PC-9 (cell line): ENCODE data around the gene EIF2S1. TPM values are rescaled to one million over a fixed set of nuclear protein-coding genes. Genes with fewer than 3 reads are reported as not detected.
A peak's percentile ranks its signal among the peaks of the same experiment; 100 is the strongest.
"Not testable (repeated sequence)": the region's sequence is repeated elsewhere in the genome, so short reads cannot be mapped to it uniquely, and the experiment has no call there.

Source experiments
- BruUV-seq: library from RNA; stranded (reverse); fragments of 400-500 nt; replicated peaks from 2 replicates; lab custom pipeline; 2021; lab: Mats Ljungman, UMichigan
- CTCF ChIA-PET: fragments of 300-600 bp; sonication (Branson Sonifier 250); formaldehyde crosslinking; loops from one replicate; lab custom pipeline; 2022; ENCODE audit warnings: antibody characterized with exemption; lab: Charles Lee
- POLR2A ChIA-PET: fragments of 300-600 bp; sonication (Branson Sonifier 250); formaldehyde crosslinking; loops from one replicate; lab custom pipeline; 2022; ENCODE audit warnings: antibody characterized with exemption; ENCODE audit not compliant: unreplicated experiment; lab: Charles Lee
- DNase-seq, 2 experiments: peaks; one replicate each; pipeline versions ENCODE4 v3.0.0 to v3.0.0-alpha.2; 2015 to 2022; ENCODE audit warnings: mixed read lengths in 1 of 2
- H2AFZ ChIP-seq: fragments of 200-600 bp; sonication (generic); 2 replicates; pipeline ENCODE4 v1.8.1; 2017; ENCODE audit warnings: antibody characterized with exemption
- H3F3A ChIP-seq: fragments of 200-600 bp; sonication (generic); 2 replicates; pipeline ENCODE4 v1.8.1; 2017; ENCODE audit warnings: antibody characterized with exemption, mild to moderate bottlenecking, low read depth; ENCODE audit not compliant: insufficient read depth
- H3K27ac ChIP-seq: fragments of 200-600 bp; sonication (generic); 2 replicates; pipeline ENCODE4 v1.6.1; 2016; ENCODE audit warnings: mixed run types
- H3K27me3 ChIP-seq: fragments of 200-600 bp; sonication (generic); 2 replicates; pipeline ENCODE4 v1.6.1; 2016; ENCODE audit warnings: low read depth, mixed run types; ENCODE audit not compliant: insufficient read depth
- H3K36me3 ChIP-seq: fragments of 200-600 bp; sonication (generic); 2 replicates; pipeline ENCODE4 v1.6.1; 2016; ENCODE audit warnings: low read depth, mixed run types
- H3K4me1 ChIP-seq: fragments of 200-600 bp; sonication (generic); replicated peaks from 2 replicates; pipeline ENCODE4 v1.6.1; 2016; ENCODE audit warnings: mixed run types; ENCODE audit not compliant: insufficient read depth
- H3K4me2 ChIP-seq: fragments of 200-600 bp; sonication (generic); 2 replicates; pipeline ENCODE4 v1.6.1; 2017; ENCODE audit warnings: mixed run types
- H3K4me3 ChIP-seq: fragments of 200-600 bp; sonication (generic); 2 replicates; pipeline ENCODE4 v1.6.1; 2016; ENCODE audit warnings: mixed run types
- H3K79me2 ChIP-seq: fragments of 200-600 bp; sonication (generic); 2 replicates; pipeline ENCODE4 v1.6.1; 2017; ENCODE audit warnings: low read depth, mixed run types
- H3K9me2 ChIP-seq: fragments of 200-600 bp; sonication (generic); 2 replicates; pipeline ENCODE4 v1.8.1; 2017; ENCODE audit warnings: mild to moderate bottlenecking; ENCODE audit not compliant: insufficient read depth
- H3K9me3 ChIP-seq: fragments of 200-600 bp; sonication (generic); 2 replicates; pipeline ENCODE4 v1.8.1; 2016; ENCODE audit warnings: low read depth; ENCODE audit not compliant: insufficient read depth
- H4K20me1 ChIP-seq: fragments of 200-600 bp; sonication (generic); 2 replicates; pipeline ENCODE4 v1.8.1; 2017; ENCODE audit not compliant: insufficient read depth
- CTCF ChIP-seq: fragments of 200-600 bp; sonication (generic); conservative IDR thresholded peaks from 2 replicates; pipeline ENCODE4 v1.6.1; 2017; ENCODE audit warnings: mixed run types, antibody characterized with exemption, mild to moderate bottlenecking, moderate library complexity
- EZH2 ChIP-seq: fragments of 200-600 bp; sonication (generic); IDR thresholded peaks from 2 replicates; pipeline ENCODE4 v1.8.0; 2017; ENCODE audit warnings: antibody characterized with exemption, low read depth
- intact Hi-C: fragments of 100-400 bp; cut with micrococcal nuclease; formaldehyde crosslinking; loops from one replicate; pipeline ENCODE4 v1.10.0; 2022; ENCODE audit not compliant: unreplicated experiment
- total RNA-seq: library from RNA; stranded (reverse); gene quantifications from 2 replicates; pipeline ENCODE4 v1.2.3, GENCODE V29; 2021

Gene EIF2S1
- total RNA-seq, 1 experiment from 2014 or later, result 146 TPM

GRCh38 chr14:67405771-67406170, 45.6 kb downstream of the EIF2S1 start:
- ChIA-PET CTCF (no interaction called here), POLR2A (no interaction called here)
- H3K4me3 ChIP-seq, result no peak overlapping the region
- no peak overlapping the region for H3K27ac ChIP-seq
- 0 out of 2 replicates have a peak, but pooled peaks cover 5% of the 10 kb centered on the region for H3F3A ChIP-seq
- H2AFZ ChIP-seq, result no peak overlapping the region
- H3K4me2 ChIP-seq, result no peak overlapping the region
- H4K20me1 ChIP-seq, result no peaks in the 10 kb centered on the region; the same call in 1 of the 2 replicates
- DNase-seq, result peak in 1 of 2 experiments; percentile 4
- no peaks in the 10 kb centered on the region for H3K9me3 ChIP-seq
- no peaks in the 10 kb centered on the region for H3K27me3 ChIP-seq
- H3K4me1 ChIP-seq, result 0 out of 2 replicates have a peak, but pooled peaks cover 8% of the 10 kb centered on the region
- no peak for TF ChIP-seq CTCF
- no peak for TF ChIP-seq EZH2
- BruUV-seq, result no TSS peak
- H3K36me3 ChIP-seq, result no peaks in the 10 kb centered on the region
- H3K79me2 ChIP-seq, result peaks cover 28% of the 10 kb centered on the region; the same call in 1 of the 2 replicates
- intact Hi-C loops, result no loop called here
- H3K9me2 ChIP-seq, result no peaks in the 10 kb centered on the region

- H2AFZ ChIP-seq, H3K27ac ChIP-seq, H4K20me1 ChIP-seq, H3K27me3 ChIP-seq, H3K9me3 ChIP-seq, intact Hi-C loops, H3K4me2 ChIP-seq, H3K4me3 ChIP-seq, BruUV-seq, H3K36me3 ChIP-seq, H3K9me2 ChIP-seq, DNase-seq, CTCF ChIA-PET: not testable (repeated sequence)
- H3F3A ChIP-seq, result peaks cover 18% of the 10 kb centered on the region
- H3K79me2 ChIP-seq, result peaks cover 46% of the 10 kb centered on the region
- POLR2A ChIA-PET, result interaction anchor here (0.6 kb wide), 1 partner anchor 287 kb away, joined by 5 read pairs; the partner anchor contains the start of gene RDH11
- H3K4me1 ChIP-seq, result peaks cover 24% of the 10 kb centered on the region
These were observed 48.1 kb downstream of the EIF2S1 start for GRCh38 chr14:67408122-67408801.

GRCh38 chr14:67409461-67409860, 49.3 kb downstream of the EIF2S1 start:
- Histone ChIP-seq H2AFZ (no peak overlapping the region), H4K20me1 (no peaks in the 10 kb centered on the region), H3K9me2 (no peaks in the 10 kb centered on the region), H3K79me2 (peaks cover 46% of the 10 kb centered on the region), H3K27ac (no peak overlapping the region), H3K4me3 (no peak overlapping the region), H3F3A (peaks cover 30% of the 10 kb centered on the region), H3K9me3 (no peaks in the 10 kb centered on the region), H3K4me1 (peaks cover 36% of the 10 kb centered on the region), H3K36me3 (no peaks in the 10 kb centered on the region), H3K4me2 (no peak overlapping the region), H3K27me3 (no peaks in the 10 kb centered on the region)
- no peak for TF ChIP-seq CTCF
- TF ChIP-seq EZH2, result no peak
- intact Hi-C loops, result no loop called here
- no TSS peak for BruUV-seq
- DNase-seq, result no peak
- ChIA-PET CTCF (interaction anchor here (0.6 kb wide), 1 partner anchor 210 kb away, joined by 4 read pairs; no protein-coding TSS in a partner anchor), POLR2A (interaction anchor here (0.6 kb wide), 2 partner anchors 50 to 100 kb away, joined by 4 to 7 read pairs; partner anchors contain the start of gene ATP6V1D)
